ENCODE results near the gene GTF3C4. TPM values are rescaled to one million over a fixed set of nuclear protein-coding genes. Genes with fewer than 3 reads are reported as not detected.

The GTF3C4 gene
- total and polyA plus RNA-seq, 2 of the 13 experiments (the other 11 are each of a cell fraction or from before 2014, with no cell fraction given): 2.6 to 12.9 TPM

DNA sequence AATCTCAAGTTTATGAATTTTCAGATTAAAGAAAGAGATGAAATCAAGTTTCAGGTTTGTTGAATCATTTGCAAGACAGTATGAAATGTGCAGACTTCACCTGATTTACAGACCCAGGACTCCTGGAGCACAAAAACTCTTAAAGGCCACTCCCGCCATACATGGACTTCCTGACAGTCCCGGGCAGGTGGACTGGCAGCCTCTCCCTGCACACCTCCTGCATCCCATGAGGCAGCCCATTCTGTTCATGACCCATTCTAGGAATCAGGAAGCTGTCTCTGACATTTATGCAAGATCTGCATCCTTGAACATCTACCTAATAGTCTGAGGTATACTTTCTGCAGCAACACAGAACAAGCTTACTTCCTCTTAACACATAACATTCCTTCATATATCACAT lies 6.4 kb upstream of the GTF3C4 start:
- BruUV-seq (replicated peaks): no TSS peak
- no peak for DNase-seq (ENCODE audit: low spot score)
- H3K27ac ChIP-seq (ENCODE audit: extremely low read length, insufficient read depth, low read length): no peak overlapping the region
- in situ Hi-C loops (cut with HindIII; ENCODE audit: extremely low pct_ligation_motif_present, low pct_unique_long_range_greater_than_20kb) (no loop called here), intact Hi-C loops (cut with micrococcal nuclease; ENCODE audit: unreplicated experiment) (no loop called here)
- peaks cover 36% of the 10 kb centered on the region for H3K79me2 ChIP-seq (ENCODE audit: insufficient read depth, low read length)
- no peak overlapping the region for H3K4me3 ChIP-seq (replicated peaks in 1 of 3; ENCODE audit: insufficient read depth in 1 of 3, low read depth in 2 of 3, low read length in 3 of 3)
- 100% methylated on average over 2 of the region's 2 CpGs for WGBS (ENCODE audit: low lambda C conversion rate)
- no peaks in the 10 kb centered on the region for H3K9me3 ChIP-seq (ENCODE audit: low read length)
- ChIA-PET CTCF (ENCODE audit: low intra/inter-chr PET ratio, low total read pairs) (no interaction called here), POLR2A (no interaction called here)
- H3K4me1 ChIP-seq (ENCODE audit: insufficient read depth, low read length): peaks cover 14% of the 10 kb centered on the region
- FAIRE-seq: no peak
- no peaks in the 10 kb centered on the region; the same call in 1 of the 2 replicates for H4K20me1 ChIP-seq (ENCODE audit: insufficient read depth, low read length)
- H2AFZ ChIP-seq (ENCODE audit: low read length): no peak overlapping the region
- no peak for TF ChIP-seq GPN1 (CRISPR knock-in tag; IDR thresholded peaks at IDR 0.05; ENCODE audit: borderline replicate concordance)
- TF ChIP-seq, protein P1, sequence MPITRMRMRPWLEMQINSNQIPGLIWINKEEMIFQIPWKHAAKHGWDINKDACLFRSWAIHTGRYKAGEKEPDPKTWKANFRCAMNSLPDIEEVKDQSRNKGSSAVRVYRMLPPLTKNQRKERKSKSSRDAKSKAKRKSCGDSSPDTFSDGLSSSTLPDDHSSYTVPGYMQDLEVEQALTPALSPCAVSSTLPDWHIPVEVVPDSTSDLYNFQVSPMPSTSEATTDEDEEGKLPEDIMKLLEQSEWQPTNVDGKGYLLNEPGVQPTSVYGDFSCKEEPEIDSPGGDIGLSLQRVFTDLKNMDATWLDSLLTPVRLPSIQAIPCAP (CRISPR knock-in tag; IDR thresholded peaks at IDR 0.05; ENCODE audit: low read depth): no peak
- TF ChIP-seq SALL1 (CRISPR knock-in tag; IDR thresholded peaks at IDR 0.05): no peak
- TF ChIP-seq, protein P2, sequence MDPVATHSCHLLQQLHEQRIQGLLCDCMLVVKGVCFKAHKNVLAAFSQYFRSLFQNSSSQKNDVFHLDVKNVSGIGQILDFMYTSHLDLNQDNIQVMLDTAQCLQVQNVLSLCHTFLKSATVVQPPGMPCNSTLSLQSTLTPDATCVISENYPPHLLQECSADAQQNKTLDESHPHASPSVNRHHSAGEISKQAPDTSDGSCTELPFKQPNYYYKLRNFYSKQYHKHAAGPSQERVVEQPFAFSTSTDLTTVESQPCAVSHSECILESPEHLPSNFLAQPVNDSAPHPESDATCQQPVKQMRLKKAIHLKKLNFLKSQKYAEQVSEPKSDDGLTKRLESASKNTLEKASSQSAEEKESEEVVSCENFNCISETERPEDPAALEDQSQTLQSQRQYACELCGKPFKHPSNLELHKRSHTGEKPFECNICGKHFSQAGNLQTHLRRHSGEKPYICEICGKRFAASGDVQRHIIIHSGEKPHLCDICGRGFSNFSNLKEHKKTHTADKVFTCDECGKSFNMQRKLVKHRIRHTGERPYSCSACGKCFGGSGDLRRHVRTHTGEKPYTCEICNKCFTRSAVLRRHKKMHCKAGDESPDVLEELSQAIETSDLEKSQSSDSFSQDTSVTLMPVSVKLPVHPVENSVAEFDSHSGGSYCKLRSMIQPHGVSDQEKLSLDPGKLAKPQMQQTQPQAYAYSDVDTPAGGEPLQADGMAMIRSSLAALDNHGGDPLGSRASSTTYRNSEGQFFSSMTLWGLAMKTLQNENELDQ (CRISPR knock-in tag; IDR thresholded peaks at IDR 0.05; ENCODE audit: borderline replicate concordance): no peak
- TF ChIP-seq FOXA3 (CRISPR knock-in tag; IDR thresholded peaks at IDR 0.05): no peak
- H3K36me3 ChIP-seq (replicated peaks in 1 of 2; ENCODE audit: control insufficient read depth in 1 of 2, insufficient read depth in 2 of 2, low read length in 2 of 2): peaks cover 10 to 42% of the 10 kb centered on the region in 2 experiments
- no peak overlapping the region for H3K4me2 ChIP-seq (ENCODE audit: low read depth, low read length)
- H3K9ac ChIP-seq (ENCODE audit: insufficient read depth, low read depth, low read length): no peak overlapping the region
- no peaks in the 10 kb centered on the region for H3K27me3 ChIP-seq (ENCODE audit: control insufficient read depth in 1 of 2, insufficient read depth in 2 of 2, low read length in 2 of 2)
- ATAC-seq: no peak
